Stimulated activated naive CD8-positive, alpha-beta T cell treated with anti-CD3 and anti-CD28 coated beads, Interleukin-15, amount 100 ng/mL, for 72 hours (primary cell): ENCODE data around the gene TRMO.
"Not testable (repeated sequence)": the region's sequence is repeated elsewhere in the genome, so short reads cannot be mapped to it uniquely, and the experiment has no call there.

Source experiments
- ATAC-seq: fragments of 150-1000 bp; cut with Tn5 transposase; 2 replicates; pipeline ENCODE4 v1.10.0; 2021; ENCODE audit warnings: mild to moderate bottlenecking, moderate library complexity
- DNase-seq, 2 donors: peaks; one replicate each; pipeline ENCODE4 v3.0.0; 2021 to 2022
- H3K27ac Mint-ChIP-seq, 2 donors: one replicate each; pipeline ENCODE4 v1.8.0; 2022; ENCODE audit warnings: mild to moderate bottlenecking in 2 of 2, mixed read lengths in 2 of 2, moderate library complexity in 2 of 2
- H3K27me3 Mint-ChIP-seq: one replicate; pipeline ENCODE4 v1.8.0; 2022; ENCODE audit warnings: mixed read lengths
- H3K4me1 Mint-ChIP-seq: one replicate; pipeline ENCODE4 v1.8.0; 2022; ENCODE audit warnings: mild to moderate bottlenecking, mixed read lengths
- H3K4me3 Mint-ChIP-seq, 2 donors: one replicate each; pipeline ENCODE4 v1.8.0; 2022; ENCODE audit warnings: mild to moderate bottlenecking in 2 of 2, mixed read lengths in 2 of 2, moderate library complexity in 1 of 2
- H3K9me3 Mint-ChIP-seq, 2 donors: one replicate each; pipeline ENCODE4 v1.8.0; 2022; ENCODE audit warnings: mixed read lengths in 2 of 2

TRMO gene, protein sequence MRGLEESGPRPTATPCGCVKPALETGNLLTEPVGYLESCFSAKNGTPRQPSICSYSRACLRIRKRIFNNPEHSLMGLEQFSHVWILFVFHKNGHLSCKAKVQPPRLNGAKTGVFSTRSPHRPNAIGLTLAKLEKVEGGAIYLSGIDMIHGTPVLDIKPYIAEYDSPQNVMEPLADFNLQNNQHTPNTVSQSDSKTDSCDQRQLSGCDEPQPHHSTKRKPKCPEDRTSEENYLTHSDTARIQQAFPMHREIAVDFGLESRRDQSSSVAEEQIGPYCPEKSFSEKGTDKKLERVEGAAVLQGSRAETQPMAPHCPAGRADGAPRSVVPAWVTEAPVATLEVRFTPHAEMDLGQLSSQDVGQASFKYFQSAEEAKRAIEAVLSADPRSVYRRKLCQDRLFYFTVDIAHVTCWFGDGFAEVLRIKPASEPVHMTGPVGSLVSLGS

DNA sequence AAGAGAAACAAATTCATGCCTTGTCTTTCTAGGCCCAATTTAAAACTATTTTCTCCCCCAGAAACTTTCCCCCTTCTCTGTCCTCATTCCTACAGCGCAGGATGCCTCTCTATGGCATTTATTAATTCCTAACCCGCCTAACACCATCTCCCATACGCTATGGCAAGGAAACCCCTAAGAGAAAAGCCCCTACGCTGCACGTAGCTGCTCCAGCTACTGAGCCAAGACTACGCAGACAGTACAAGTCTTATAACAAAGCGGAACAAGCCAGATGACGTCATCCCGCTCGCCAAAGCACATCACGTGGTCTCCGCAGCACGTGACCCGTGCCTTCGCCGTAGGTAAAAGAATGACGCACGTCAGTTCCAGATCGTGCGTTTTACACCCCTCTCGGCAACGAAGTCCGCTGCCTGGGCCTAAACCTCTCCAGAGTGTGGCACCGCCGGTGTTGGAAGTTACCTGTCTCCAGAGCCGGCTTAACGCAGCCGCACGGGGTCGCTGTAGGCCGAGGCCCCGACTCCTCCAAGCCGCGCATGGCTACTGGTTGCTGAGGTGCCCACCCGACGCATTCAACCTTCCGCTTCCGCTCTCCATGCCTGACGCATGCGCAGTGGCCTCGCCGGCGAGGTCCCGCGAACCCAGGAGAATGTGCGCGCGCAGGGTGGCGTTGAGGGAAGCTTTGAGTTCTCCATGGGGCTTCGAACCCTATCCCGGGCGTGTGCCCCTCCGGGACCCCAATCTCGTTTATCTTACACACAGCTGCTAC is at the start of gene TRMO:
Gene TRMO (minus strand): TSS at position 542 of the 766 bp plus-strand sequence. CDS start 7 bp downstream, at position 535.
- Mint-ChIP-seq H3K27me3 (no peaks in the 10 kb centered on the region), H3K4me1 (peaks cover 47% of the 10 kb centered on the region), H3K9me3 (no peaks in the 10 kb centered on the region), H3K4me3 (peak within 1 kb of the TSS; percentile 91 to 95), H3K27ac (peak within 1 kb of the TSS; percentile 98 to 100)
- DNase-seq (peak; percentile 98), ATAC-seq (peak; percentile 87)

DNA sequence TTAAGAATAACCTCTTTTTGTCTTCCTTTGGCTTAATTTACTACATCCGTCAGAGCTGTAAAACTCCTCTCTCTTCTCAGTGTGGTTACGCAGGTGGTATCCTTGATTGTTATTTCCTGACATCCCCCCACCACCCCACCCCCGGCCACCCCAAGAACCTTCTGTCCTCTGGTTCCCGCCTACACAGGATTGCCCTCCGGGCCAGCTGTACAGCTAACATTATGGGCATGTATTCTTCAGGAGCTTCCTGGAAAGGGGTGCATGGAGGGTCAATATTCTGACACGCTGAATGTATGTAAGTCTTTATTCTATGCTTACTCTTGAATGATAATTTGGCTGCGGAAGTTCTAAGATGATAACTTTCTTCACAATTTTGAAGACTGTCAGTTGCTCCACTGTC is 47.9 kb upstream of the TRMO start:
- H3K9me3 Mint-ChIP-seq = no peaks in the 10 kb centered on the region
- H3K4me3 Mint-ChIP-seq = peak overlapping the region; percentile 40 to 58
- DNase-seq = no peak
- ATAC-seq = no peak
- peak overlapping the region in 1 of 2 donors; percentile 93 for H3K27ac Mint-ChIP-seq
- no peaks in the 10 kb centered on the region for H3K27me3 Mint-ChIP-seq
- peaks cover 12% of the 10 kb centered on the region for H3K4me1 Mint-ChIP-seq

DNA sequence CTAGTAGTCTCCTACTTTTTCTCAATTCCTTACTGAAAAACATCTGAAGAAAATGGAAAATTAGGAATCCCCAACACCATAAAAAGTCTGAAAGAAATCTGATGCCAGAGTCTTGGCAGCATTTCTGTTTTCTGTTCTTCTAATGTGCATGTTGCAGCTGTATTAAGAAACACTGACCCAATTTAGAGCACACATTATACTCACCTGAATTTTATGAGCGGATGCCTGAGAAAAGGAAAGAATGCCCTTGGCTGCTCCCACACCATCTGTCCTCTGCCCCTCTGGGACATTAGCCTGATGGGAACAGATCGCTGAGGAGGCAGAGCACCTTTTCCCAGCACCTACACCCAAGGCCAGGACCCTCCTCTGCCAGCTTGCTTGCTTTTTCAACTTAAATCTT is 46.7 kb upstream of the TRMO start:
- Mint-ChIP-seq H3K4me3 (no peak overlapping the region), H3K9me3 (no peaks in the 10 kb centered on the region), H3K27me3 (no peaks in the 10 kb centered on the region), H3K4me1 (peaks cover 15% of the 10 kb centered on the region), H3K27ac (no peak overlapping the region)
- ATAC-seq (no peak), DNase-seq (no peak)

DNA sequence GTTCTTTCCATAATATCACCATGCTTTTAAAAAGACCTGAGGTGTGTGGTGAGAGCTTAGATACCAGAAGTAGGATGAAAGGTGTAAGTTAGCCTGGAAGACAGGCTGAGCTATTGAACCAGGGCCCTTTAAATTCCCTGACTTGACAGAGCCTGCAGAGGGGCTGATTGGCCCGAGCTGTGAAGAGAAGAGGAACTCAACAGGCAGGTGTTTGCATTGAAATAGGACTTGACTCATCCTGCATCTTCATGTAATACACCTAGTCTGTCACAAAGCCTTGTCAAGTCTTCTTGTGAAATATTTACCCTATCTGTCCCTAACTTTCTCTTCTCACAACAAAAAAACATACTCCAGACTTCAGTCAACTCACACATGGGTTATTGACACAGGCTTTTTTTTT is 44.2 kb upstream of the TRMO start:
- H3K4me1 Mint-ChIP-seq = peaks cover 21% of the 10 kb centered on the region
- H3K27ac Mint-ChIP-seq = no peak overlapping the region
- ATAC-seq (no peak), DNase-seq (no peak)
- no peaks in the 10 kb centered on the region for H3K9me3 Mint-ChIP-seq
- no peak overlapping the region for H3K4me3 Mint-ChIP-seq
- H3K27me3 Mint-ChIP-seq = no peaks in the 10 kb centered on the region

DNA sequence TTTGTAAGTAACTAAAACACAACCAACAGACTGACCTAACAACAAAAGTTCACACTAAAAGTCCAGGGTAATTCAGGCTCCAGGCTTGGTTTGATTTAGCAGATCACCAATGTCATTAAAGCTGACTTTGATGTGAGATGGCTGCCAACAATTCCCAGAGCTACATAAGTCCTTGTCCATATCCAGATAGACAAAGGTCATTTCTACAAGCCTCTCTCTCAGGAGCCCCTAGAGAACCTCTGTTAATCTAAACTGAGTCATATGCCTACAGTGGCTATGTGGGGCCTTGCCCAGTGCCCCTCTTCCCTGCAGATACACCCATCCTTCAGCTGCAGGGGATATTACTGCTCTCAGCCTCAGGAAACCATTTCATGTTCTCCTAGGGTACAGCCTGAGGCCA is 42.6 kb upstream of the TRMO start:
- Mint-ChIP-seq H3K9me3 (no peaks in the 10 kb centered on the region), H3K4me3 (no peak overlapping the region), H3K27me3 (no peaks in the 10 kb centered on the region), H3K27ac (peak overlapping the region in 1 of 2 donors; percentile 19), H3K4me1 (peaks cover 13% of the 10 kb centered on the region)
- no peak for DNase-seq
- no peak for ATAC-seq

DNA sequence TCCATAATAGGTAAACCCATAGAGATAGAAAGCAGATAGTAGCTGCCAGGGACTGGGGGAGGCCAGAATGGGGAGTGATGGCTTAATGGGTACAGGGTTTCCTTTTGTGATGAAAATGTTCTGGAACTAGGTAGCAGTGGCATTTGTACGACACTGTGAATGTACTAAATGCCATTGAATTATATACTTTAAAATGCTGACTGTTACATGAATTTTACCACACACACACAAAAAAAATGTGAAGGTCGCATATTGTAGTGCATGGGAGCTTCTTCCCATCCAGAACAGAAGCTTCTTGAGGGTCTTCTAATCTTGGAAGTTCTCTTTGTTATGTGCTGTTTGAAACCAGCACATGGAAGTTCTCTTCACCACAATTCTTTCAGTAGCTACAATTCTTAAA is 40.9 kb upstream of the TRMO start:
- Mint-ChIP-seq H3K4me1 (peaks cover 15% of the 10 kb centered on the region), H3K27me3 (no peaks in the 10 kb centered on the region), H3K27ac (no peak overlapping the region), H3K9me3 (no peaks in the 10 kb centered on the region), H3K4me3 (no peak overlapping the region)
- DNase-seq (no peak), ATAC-seq (no peak)

DNA sequence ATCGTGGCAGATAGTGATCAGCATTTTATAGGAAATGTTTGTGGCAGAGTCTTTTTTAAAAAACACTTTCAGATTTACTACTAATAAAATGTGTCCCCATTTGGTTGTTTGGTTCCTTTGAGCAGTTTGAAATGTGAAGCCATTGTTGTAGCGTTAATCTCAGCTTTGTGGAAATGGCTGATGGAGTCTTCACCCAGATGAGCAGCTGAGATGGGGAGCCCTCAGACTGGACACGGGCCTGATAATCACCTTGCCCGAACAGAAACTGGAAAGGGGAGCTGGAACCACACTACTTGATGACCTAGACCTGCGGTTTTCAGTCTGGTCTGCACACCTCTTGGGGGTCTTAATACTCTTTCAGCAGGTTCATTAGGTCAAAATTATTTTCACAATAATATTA is 40.3 kb upstream of the TRMO start:
- Mint-ChIP-seq H3K4me1 (peaks cover 15% of the 10 kb centered on the region), H3K4me3 (no peak overlapping the region), H3K27ac (no peak overlapping the region), H3K9me3 (no peaks in the 10 kb centered on the region), H3K27me3 (no peaks in the 10 kb centered on the region)
- ATAC-seq (no peak), DNase-seq (no peak)

DNA sequence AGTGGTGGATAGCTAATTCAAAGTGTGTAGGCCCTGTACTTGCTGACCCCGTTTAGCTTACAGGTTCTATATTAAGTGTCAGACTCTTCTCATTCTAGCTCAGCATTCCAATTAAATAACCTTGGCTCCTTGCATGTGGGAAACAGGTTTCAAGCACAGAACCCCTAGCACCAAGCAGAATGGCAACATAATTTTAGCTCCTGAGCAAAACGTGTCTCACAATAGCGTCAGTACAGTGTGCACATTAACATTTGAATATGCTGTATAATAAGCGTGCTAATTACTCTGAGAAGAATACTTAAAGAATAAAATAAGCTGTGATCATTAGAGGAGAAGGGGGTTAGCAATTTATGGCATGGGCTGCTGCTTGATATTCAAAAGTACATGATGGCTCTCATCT is 39.8 kb upstream of the TRMO start:
- no peaks in the 10 kb centered on the region for H3K9me3 Mint-ChIP-seq
- ATAC-seq (no peak), DNase-seq (no peak)
- H3K4me3 Mint-ChIP-seq = no peak overlapping the region
- H3K4me1 Mint-ChIP-seq = peaks cover 15% of the 10 kb centered on the region
- no peaks in the 10 kb centered on the region for H3K27me3 Mint-ChIP-seq
- no peak overlapping the region for H3K27ac Mint-ChIP-seq

DNA sequence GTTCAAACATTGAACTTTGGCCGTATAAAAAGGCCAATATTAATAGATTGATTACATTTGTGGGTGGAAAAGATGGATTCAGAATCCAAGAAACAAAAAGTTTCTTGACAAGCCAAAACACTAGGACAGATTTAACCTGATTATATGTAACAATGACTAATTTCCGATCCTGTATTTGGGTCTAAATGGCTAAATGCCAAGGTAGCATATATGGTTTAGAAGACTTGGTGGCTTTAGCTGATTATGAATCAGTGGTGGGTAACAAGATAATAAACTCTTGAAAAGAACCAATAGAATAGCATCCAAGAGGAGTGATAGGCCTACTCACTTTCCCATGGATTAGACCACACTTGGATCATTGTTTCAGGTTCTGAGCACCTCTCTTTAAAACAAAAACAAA is 39.1 kb upstream of the TRMO start:
- H3K27me3 Mint-ChIP-seq = no peaks in the 10 kb centered on the region
- no peak overlapping the region for H3K4me3 Mint-ChIP-seq
- DNase-seq (no peak), ATAC-seq (no peak)
- H3K27ac Mint-ChIP-seq = no peak overlapping the region
- no peaks in the 10 kb centered on the region for H3K9me3 Mint-ChIP-seq
- peaks cover 19% of the 10 kb centered on the region for H3K4me1 Mint-ChIP-seq

DNA sequence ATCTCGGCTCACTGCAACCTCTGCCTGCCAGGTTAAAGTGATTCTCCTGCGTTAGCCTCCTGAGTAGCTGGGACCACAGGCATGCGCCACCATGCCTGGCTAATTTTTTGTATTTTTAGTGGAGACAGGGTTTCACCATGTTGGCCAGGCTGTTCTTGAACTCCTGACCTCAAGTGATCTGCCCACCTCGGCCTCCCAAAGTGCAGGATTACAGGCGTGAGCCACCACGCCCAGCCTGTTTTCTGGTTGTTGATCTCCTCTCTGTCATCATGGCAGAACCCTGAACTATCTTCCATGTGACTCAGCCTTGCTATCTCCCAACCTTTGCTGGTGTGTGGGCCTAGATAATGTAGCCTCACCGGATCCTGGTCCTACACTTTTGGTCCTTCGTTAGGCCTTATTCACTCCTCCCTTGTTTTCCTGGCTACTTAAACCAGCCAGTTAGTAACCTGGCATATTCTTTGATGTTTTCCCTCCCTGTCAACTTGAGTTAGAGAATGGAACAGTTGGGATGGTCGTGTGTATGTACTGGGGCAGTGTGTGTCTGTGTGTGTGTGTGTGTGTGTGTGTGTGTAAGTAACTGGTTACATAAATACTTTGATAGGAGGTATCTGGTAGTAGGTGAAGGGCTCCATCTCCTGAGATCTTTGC is 38.5 kb upstream of the TRMO start:
- not testable (repeated sequence) for H3K27me3 Mint-ChIP-seq, ATAC-seq, H3K4me3 Mint-ChIP-seq, DNase-seq, H3K9me3 Mint-ChIP-seq, H3K27ac Mint-ChIP-seq
- peaks cover 22% of the 10 kb centered on the region for H3K4me1 Mint-ChIP-seq

DNA sequence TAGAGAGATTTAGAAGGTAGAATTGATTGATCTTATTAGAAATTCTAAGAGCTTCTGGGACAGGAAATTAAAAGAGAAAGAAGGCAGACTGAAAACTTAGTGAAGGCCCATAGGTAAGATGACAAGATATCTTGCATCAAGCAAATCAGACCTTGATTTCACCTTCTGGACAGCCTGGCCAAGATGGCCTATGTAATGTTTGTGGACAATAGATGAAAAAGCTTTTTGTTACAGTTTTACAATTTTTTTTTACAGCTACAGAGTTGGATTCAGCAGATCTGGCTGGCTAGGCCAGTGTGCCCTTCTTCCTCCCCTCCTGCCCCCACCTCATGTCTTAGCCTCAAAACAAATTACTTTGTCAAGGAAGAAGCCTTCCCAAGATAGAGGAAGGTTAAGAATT is 37.3 kb upstream of the TRMO start:
- ATAC-seq (no peak), DNase-seq (no peak)
- H3K4me3 Mint-ChIP-seq = no peak overlapping the region
- H3K27me3 Mint-ChIP-seq = no peaks in the 10 kb centered on the region
- H3K9me3 Mint-ChIP-seq = no peaks in the 10 kb centered on the region
- peaks cover 22% of the 10 kb centered on the region for H3K4me1 Mint-ChIP-seq
- peak overlapping the region in 1 of 2 donors; percentile 21 for H3K27ac Mint-ChIP-seq

DNA sequence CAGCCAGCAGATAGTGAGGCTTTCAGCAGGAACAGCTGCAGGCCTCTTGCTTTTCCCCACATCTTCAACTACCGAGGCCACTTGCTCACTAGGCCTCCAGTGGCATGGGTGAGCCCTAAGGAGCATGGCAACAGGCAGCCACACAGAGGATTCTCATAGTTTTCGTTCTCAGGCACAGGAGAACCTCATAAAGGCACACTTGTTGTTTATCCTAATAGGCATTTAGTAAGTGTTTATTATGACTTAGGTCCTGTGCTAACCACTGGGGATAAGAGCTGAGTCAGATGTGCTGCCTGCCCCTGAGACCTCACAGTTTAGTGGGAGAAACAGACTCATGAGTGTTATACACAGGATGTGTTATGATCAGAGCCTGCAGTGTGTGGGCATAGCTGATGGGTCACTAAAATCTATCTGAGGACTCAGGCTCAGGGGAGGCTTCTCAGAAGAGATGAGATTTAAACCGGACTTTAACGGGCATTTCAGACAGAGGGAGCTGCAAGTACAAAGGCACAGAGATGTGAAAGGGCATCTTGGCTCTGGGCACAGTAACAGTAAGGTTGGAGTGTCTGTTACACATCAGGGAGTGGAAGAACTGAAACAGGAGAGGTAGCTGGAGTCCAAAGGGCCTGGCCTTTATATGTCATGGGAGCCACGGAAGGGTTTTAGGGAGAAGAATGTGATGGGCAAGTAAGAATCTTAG is 36.7 kb upstream of the TRMO start:
- H3K4me3 Mint-ChIP-seq = no peak overlapping the region
- no peak for DNase-seq
- no peaks in the 10 kb centered on the region for H3K9me3 Mint-ChIP-seq
- H3K27ac Mint-ChIP-seq = peak overlapping the region in 1 of 2 donors; percentile 72
- peaks cover 18% of the 10 kb centered on the region for H3K4me1 Mint-ChIP-seq
- peak; percentile 70 for ATAC-seq
- H3K27me3 Mint-ChIP-seq = no peaks in the 10 kb centered on the region

DNA sequence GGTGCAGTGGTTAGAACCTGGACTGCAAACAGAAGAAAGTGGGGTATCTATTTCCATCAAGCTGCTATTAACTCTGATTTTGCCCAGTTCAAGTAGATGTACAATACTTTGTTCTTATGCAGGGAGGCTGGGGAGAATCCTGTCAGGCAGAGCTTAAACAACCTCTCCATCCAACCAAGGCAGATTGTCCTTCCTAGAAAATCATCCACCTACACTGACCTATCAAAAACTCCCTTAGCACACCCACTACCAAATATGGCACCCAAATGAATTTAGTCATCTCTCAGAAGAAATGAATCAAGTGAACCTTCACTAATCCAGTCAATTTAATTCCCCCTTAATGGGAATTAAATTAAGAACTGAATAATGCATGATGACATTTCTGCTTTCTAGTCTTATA is 34.0 kb upstream of the TRMO start:
- Mint-ChIP-seq H3K27me3 (no peaks in the 10 kb centered on the region), H3K4me3 (no peak overlapping the region), H3K27ac (no peak overlapping the region), H3K4me1 (peaks cover 12% of the 10 kb centered on the region), H3K9me3 (no peaks in the 10 kb centered on the region)
- no peak for ATAC-seq
- DNase-seq = no peak

DNA sequence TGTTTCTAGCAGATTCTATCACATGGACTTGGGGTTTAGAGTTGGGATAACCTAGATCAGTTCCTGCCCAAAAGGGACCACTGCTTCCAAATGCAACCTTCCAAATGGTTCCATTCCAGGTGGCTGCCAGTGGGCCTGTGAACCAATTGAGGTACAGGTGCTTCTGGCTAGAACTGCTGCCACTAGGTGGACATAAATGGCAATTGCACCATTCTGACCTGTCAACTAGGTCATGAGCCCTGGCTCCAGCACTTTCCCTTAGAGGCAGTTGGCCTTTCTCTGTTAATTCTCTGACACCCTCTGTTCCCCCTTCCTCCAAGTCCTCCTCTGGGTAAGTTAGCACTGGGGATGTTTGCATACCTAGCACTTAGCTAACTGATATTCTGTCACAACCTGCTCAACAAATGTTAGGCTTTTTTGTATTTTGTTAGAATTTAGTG is 32.3 kb upstream of the TRMO start:
- no peak overlapping the region for H3K27ac Mint-ChIP-seq
- H3K4me1 Mint-ChIP-seq = peaks cover 12% of the 10 kb centered on the region
- H3K9me3 Mint-ChIP-seq = peaks cover 0 to 7% of the 10 kb centered on the region in 2 donors
- no peak overlapping the region for H3K4me3 Mint-ChIP-seq
- H3K27me3 Mint-ChIP-seq = no peaks in the 10 kb centered on the region
- DNase-seq (peak; percentile 42 to 53), ATAC-seq (peak; percentile 96)

DNA sequence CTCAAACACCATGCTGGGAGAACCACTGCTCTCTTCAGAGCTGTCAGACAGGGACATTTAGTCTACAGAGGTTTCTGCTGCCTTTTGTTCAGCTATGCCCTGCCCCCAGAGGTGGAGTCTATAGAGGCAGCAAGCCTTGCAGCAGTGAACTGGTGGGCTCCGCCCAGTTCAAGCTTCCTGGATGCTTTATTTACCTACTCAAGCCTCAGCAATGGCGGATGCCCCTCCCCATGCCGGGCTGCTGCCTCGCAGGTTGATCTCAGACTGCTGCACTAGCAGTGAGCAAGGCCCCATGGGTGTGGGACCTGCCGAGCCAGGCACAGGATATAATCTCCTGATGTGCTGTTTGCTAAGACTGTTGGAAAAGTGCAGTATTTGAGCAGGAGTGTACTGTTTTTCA is 28.6 kb upstream of the TRMO start:
- not testable (repeated sequence) for H3K9me3 Mint-ChIP-seq, H3K4me1 Mint-ChIP-seq, ATAC-seq, DNase-seq, H3K27me3 Mint-ChIP-seq, H3K27ac Mint-ChIP-seq, H3K4me3 Mint-ChIP-seq
